H4 (cell line): Measurements from ENCODE around the gene ZNF777. TPM values are rescaled to one million over a fixed set of nuclear protein-coding genes. Genes with fewer than 3 reads are reported as not detected.
A peak's percentile ranks its signal among the peaks of the same experiment; 100 is the strongest.
"Not testable (repeated sequence)": the region's sequence is repeated elsewhere in the genome, so short reads cannot be mapped to it uniquely, and the experiment has no call there.

ENCODE experiments used
- DNase-seq: peaks from one replicate; pipeline ENCODE4 v3.0.0-alpha.2; 2015; ENCODE audit warnings: low spot score
- total RNA-seq: library from RNA; depleted of rRNA; stranded (reverse); fragments of >200 nt; shearing (Covaris generic); gene quantifications from 2 replicates; pipeline ENCODE4 v1.2.3, GENCODE V29; 2014

Gene ZNF777
- total RNA-seq, 1 experiment from 2014 or later, result 3.8 TPM

GRCh38 chr7:149455175-149455950, 5.5 kb downstream of the ZNF777 start:
- no peak for DNase-seq

DNA sequence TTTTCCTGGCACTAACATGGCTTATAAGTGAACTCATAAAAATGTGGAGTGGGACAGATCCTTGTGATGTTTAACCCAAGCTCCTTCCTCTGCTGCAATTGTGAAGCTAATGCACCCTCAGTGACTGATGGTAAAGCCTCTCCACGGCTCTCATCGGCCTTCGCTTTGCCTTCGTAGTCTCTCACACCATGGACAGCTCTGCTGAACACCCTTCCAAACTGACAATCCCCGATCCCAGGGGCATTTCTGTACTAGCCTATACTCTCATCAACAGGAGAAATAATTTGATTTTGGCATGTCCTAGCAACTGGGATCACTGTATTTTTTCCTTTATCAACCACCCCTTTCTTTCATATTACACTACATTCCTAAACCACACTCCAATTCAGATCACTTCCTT, 6.1 kb downstream of the ZNF777 start:
- DNase-seq, result no peak

DNA sequence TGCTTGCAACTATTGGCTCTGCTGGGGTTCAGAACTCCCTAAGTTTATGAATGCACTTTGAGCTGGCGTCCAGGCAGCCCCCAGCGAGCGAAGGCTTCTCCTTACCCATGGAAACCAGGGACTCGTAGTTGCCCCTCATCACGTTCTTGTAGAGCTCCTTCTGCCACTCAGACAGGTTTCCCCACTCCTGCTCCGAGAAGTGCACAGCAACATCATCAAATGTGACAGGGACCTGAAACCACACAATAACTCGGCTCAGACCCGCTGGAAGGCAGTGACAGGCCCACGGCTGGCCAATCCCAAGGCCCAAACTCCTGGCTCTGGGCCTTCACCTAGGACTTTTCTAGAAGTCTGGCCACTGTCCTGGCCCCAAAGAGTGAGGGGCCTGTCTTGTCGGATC, 6.9 kb downstream of the ZNF777 start:
- DNase-seq, result no peak

- DNase-seq, result no peak
Observed at GRCh38 chr7:149450821-149451220, 10.0 kb downstream of the ZNF777 start.

- no peak for DNase-seq
Observed at GRCh38 chr7:149449897-149450296, 11.0 kb downstream of the ZNF777 start.

DNA sequence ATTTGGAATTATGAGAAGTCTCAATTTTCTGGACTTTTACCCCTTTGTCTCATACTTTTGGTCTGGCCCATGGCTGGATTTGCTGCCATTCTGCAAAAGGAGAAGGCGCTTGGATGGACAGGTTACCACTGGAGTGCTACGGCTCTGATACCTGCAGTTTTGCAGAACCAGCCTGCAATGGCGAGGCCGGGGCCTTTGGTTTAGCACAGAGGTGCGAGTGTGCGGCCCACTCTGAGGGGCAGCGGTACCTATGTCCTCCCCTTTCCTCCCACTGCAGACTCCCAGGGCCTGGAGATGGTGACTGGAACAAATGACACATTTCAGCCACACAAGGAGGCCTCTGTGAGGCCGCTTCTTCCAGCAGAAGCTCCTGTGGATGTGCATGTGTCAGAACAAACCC, 11.9 kb downstream of the ZNF777 start:
- no peak for DNase-seq

DNA sequence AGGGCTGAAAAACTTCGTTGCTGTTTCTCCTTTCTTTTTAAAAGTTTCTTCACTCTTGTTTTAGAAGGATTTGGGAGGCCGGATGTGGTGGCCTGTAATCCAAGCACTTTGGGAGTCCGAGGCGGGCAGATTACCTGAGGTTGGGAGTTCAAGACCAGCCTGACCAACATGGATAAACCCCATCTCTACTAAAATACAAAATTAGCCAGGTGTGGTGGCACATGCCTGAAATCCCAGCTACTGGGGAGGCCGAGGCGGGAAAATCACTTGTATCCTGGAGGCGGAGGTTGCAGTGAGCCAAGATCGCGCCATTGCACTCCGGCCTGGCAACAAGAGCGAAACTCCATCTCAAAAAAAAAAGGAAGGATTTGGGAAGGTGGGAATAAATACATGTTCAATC, 14.8 kb downstream of the ZNF777 start:
- DNase-seq, result not testable (repeated sequence)

GRCh38 chr7:149444287-149444686, 16.6 kb downstream of the ZNF777 start:
- DNase-seq, result no peak

GRCh38 chr7:149443523-149443922, 17.3 kb downstream of the ZNF777 start:
- no peak for DNase-seq

DNA sequence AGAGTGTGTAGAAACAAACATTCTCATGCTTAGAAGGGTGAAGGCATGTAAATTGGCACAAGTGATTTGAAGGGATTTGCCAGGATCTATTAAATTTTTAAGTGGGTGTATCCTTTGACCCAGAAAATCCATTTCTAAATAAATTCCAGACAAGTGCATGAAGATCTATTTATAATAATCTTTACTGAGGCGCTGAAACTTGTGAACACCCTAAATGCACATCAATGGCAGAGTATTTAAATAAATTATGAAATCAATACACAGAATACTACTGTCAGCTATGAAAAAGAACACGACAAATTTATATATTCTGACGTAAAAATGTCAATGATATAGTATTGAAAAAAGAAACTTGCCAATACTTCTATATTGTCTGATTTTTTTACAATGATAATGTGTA, 17.9 kb downstream of the ZNF777 start:
- no peak for DNase-seq

- no peak for DNase-seq
Observed at GRCh38 chr7:149440222-149440621, 20.6 kb downstream of the ZNF777 start.

DNA sequence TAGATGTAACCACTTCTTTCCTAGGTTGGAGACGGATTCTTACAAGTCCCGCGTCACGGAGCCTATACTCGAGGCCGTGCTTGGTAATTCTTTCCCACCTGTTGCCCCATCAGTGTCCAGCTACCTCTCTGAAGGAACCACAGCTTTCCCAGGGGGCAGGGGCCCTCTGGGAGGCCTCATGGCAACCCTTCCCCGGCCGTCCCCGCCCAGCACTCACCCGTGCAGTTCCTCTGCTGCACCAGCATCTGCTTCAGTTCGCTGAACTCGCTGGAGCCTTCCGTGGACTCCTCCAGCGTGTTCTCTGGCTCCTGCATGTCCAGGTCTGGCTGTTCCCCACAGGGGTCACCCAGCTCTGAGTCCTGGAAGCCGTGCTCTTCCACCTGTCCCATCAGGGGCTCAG, 24.5 kb downstream of the ZNF777 start:
- no peak for DNase-seq

DNA sequence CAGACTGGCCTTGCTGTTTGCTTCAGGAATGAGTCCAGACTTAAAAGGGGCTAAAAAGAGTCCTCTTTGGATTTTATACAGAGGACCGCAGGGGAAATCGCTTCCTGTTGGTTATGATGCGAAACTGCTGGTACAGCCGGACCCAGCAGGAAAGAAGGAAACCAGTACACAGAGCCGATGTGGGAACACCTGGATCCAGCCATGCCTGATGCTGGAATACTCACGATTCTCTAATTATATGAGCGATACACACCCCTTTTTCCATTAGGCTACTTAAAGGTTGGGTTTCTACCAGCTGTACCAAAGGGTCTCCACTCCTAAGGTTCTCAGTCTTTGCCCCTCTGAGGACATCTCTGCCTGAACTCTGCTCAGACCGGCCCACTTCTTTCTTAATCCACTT, 27.7 kb downstream of the ZNF777 start:
- no peak for DNase-seq

DNA sequence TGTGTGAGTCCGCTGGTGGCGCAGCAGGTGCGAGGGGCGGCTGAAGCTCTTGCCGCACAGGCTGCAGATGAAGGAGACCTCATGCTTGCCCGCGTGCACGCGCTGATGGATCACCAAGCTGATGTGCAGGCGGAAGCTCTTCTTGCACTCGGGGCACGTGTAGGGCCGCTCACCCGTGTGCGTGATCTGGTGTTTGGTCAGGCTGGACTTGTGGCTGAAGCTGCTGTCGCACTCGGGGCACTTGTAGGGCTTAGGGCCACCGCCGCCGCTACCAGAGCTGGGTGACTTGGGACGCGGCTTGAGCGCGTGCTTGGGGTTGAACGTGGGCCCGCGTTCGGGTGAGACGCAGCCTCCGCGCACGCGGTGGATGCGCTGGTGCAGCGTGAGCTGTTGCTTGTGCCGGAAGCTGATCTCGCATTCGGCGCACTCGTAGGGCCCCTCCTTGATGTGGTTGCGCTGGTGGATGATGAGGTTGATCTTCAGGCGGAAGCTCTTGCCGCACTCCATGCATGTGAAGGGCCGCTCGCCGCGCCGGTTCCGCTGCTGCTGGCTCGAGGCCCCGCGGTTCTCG, 28.7 kb downstream of the ZNF777 start:
- DNase-seq, result no peak

DNA sequence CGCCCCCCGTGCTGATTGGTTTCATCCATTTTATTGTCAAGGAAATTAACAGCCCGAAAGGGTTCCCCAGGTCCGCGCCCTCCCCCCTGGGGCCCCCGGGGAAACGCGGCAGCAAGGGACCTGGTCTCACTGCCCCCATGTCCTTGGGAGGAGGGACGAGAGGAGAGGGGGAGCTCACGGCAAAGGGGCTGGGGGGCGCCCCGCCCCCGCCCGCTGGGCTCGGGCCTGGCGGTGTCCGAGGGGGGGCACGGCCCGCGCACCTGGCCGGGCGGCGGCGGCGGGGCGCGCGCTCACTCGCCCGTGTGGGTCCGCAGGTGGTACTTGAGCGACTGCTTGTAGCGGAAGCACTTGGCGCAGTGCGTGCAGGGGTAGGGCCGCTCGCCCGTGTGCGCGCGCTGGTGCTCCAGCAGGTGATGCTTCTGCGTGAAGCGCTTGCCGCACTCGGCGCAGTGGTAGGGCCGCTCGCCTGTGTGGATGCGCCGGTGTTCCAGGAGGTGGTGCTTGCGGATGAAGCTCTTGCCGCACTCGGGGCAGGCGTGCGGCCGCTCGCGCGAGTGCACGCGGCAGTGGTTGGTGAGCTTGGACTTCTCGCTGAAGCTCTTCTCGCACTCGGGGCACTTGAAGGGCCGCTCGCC, 29.3 kb downstream of the ZNF777 start:
- no peak for DNase-seq

DNA sequence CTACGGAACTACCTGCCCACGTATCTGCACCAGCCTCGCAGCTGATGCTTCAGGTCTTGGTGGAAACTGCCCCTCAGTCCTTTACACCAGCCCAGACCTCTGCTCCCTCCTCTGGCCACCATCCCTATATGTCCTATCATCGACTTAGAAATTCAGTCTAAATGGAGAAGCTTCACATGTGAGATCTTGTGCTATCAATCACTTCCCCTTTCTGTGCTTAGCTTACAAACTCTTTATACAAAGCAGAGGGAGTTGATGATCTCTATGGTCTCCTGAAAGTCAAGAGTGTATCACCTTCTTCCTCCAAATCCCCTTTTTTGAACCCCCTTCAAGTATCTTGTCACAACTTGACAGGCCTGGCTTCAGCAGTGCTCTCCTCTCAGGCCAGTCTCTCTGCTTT, 30.7 kb downstream of the ZNF777 start:
- DNase-seq, result no peak

- no peak for DNase-seq
Observed at GRCh38 chr7:149427893-149428292, 33.0 kb downstream of the ZNF777 start.

- no peak for DNase-seq
Observed at GRCh38 chr7:149427096-149427680, 33.7 kb downstream of the ZNF777 start.

- DNase-seq, result no peak
Observed at GRCh38 chr7:149423449-149424110, 37.3 kb downstream of the ZNF777 start.

GRCh38 chr7:149422914-149423301, 38.0 kb downstream of the ZNF777 start:
- no peak for DNase-seq

GRCh38 chr7:149422162-149422913, 38.5 kb downstream of the ZNF777 start:
- DNase-seq, result peak; percentile 21

- no peak for DNase-seq
Observed at GRCh38 chr7:149420006-149420405, 40.9 kb downstream of the ZNF777 start.
